IMR-90 (cell line): ENCODE data around the gene CEP63.

Experiments
- RCOR1 ChIP-seq: IDR thresholded peaks from 2 replicates; pipeline ENCODE4 v1.6.1; 2012; ENCODE audit warnings: mild to moderate bottlenecking, low read length, improper control_type of control experiment; ENCODE audit not compliant: insufficient replicate concordance
- TF ChIP-seq, protein P1 (sequence below): conservative IDR thresholded peaks from 2 replicates; pipeline ENCODE4 v1.5.1; 2012; ENCODE audit warnings: mild to moderate bottlenecking, low read depth, low read length, improper control_type of control experiment

DNA sequence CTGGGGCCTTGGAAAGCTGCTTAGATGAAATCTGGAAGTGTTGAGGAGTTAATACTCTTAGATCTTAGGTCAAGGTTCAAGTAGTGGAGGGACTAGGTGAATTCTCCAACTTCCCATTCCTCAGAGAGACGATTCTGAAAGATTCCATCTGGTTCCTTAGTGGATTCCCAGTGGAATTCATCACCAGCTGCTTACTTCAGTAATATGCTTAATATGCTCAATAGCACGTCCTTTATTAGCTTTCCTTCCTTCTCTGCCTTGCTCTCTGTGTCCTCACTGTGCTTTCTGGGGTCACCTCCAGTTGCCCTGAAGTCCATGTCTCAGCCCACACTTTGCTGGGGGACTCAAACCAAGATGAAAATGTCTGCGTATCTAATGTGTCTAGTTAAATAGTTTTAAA lies 31.0 kb downstream of the CEP63 start:
- TF ChIP-seq, protein P1, sequence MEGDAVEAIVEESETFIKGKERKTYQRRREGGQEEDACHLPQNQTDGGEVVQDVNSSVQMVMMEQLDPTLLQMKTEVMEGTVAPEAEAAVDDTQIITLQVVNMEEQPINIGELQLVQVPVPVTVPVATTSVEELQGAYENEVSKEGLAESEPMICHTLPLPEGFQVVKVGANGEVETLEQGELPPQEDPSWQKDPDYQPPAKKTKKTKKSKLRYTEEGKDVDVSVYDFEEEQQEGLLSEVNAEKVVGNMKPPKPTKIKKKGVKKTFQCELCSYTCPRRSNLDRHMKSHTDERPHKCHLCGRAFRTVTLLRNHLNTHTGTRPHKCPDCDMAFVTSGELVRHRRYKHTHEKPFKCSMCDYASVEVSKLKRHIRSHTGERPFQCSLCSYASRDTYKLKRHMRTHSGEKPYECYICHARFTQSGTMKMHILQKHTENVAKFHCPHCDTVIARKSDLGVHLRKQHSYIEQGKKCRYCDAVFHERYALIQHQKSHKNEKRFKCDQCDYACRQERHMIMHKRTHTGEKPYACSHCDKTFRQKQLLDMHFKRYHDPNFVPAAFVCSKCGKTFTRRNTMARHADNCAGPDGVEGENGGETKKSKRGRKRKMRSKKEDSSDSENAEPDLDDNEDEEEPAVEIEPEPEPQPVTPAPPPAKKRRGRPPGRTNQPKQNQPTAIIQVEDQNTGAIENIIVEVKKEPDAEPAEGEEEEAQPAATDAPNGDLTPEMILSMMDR, result no peak
- no peak for TF ChIP-seq RCOR1
